ENCODE data around the gene TREML4.

Gene TREML4

GRCh38 chr6:41252401-41253169, 24.4 kb downstream of the TREML4 start:
- H3K4me1 Mint-ChIP-seq (ENCODE audit: low read depth): peaks cover 20% of the 10 kb centered on the region
- H3K9me3 Mint-ChIP-seq: peaks cover under 1% of the 10 kb centered on the region
- no peak overlapping the region for H3K27ac Mint-ChIP-seq
- no peaks in the 10 kb centered on the region for H3K27me3 Mint-ChIP-seq
- H3K36me3 Mint-ChIP-seq (ENCODE audit: low read depth): no peaks in the 10 kb centered on the region
- no peak overlapping the region for H3K4me3 Mint-ChIP-seq
- intact Hi-C loops (cut with micrococcal nuclease): no loop called here

GRCh38 chr6:41255110-41255509, 27.0 kb downstream of the TREML4 start:
- Mint-ChIP-seq H3K27me3 (no peaks in the 10 kb centered on the region), H3K27ac (no peak overlapping the region), H3K9me3 (peaks cover 20% of the 10 kb centered on the region), H3K4me3 (no peak overlapping the region), H3K36me3 (ENCODE audit: low read depth) (no peaks in the 10 kb centered on the region), H3K4me1 (ENCODE audit: low read depth) (peaks cover 19% of the 10 kb centered on the region)
- intact Hi-C loops (cut with micrococcal nuclease): no loop called here

- H3K4me1 Mint-ChIP-seq (ENCODE audit: low read depth): peaks cover 19% of the 10 kb centered on the region
- H3K36me3 Mint-ChIP-seq (ENCODE audit: low read depth): no peaks in the 10 kb centered on the region
- no peaks in the 10 kb centered on the region for H3K27me3 Mint-ChIP-seq
- H3K9me3 Mint-ChIP-seq: peaks cover 23% of the 10 kb centered on the region
- H3K4me3 Mint-ChIP-seq: no peak overlapping the region
- no peak overlapping the region for H3K27ac Mint-ChIP-seq
- intact Hi-C loops (cut with micrococcal nuclease): no loop called here
Measured at GRCh38 chr6:41255638-41256246, 27.6 kb downstream of the TREML4 start.

- no peak overlapping the region for H3K4me3 Mint-ChIP-seq
- peaks cover 30% of the 10 kb centered on the region for H3K9me3 Mint-ChIP-seq
- no peaks in the 10 kb centered on the region for H3K36me3 Mint-ChIP-seq (ENCODE audit: low read depth)
- H3K27me3 Mint-ChIP-seq: no peaks in the 10 kb centered on the region
- H3K4me1 Mint-ChIP-seq (ENCODE audit: low read depth): peaks cover 19% of the 10 kb centered on the region
- intact Hi-C loops (cut with micrococcal nuclease): no loop called here
- H3K27ac Mint-ChIP-seq: no peak overlapping the region
Measured at GRCh38 chr6:41256383-41256782, 28.2 kb downstream of the TREML4 start.

GRCh38 chr6:41257369-41258195, 29.4 kb downstream of the TREML4 start:
- Mint-ChIP-seq H3K36me3 (ENCODE audit: low read depth) (peaks cover 7% of the 10 kb centered on the region), H3K27ac (no peak overlapping the region), H3K4me3 (no peak overlapping the region), H3K27me3 (no peaks in the 10 kb centered on the region), H3K4me1 (ENCODE audit: low read depth) (peaks cover 17% of the 10 kb centered on the region), H3K9me3 (peaks cover 42% of the 10 kb centered on the region)
- intact Hi-C loops (cut with micrococcal nuclease): no loop called here

GRCh38 chr6:41258196-41258493, 30.0 kb downstream of the TREML4 start:
- Mint-ChIP-seq H3K9me3 (peaks cover 47% of the 10 kb centered on the region), H3K4me1 (ENCODE audit: low read depth) (peaks cover 11% of the 10 kb centered on the region), H3K36me3 (ENCODE audit: low read depth) (peaks cover 9% of the 10 kb centered on the region), H3K27ac (no peak overlapping the region), H3K4me3 (no peak overlapping the region), H3K27me3 (no peaks in the 10 kb centered on the region)
- intact Hi-C loops (cut with micrococcal nuclease): no loop called here

GRCh38 chr6:41262401-41262800, 34.3 kb downstream of the TREML4 start:
- H3K9me3 Mint-ChIP-seq: peaks cover 54% of the 10 kb centered on the region
- intact Hi-C loops (cut with micrococcal nuclease): no loop called here
- no peaks in the 10 kb centered on the region for H3K27me3 Mint-ChIP-seq
- H3K4me3 Mint-ChIP-seq: no peak overlapping the region
- peaks cover 5% of the 10 kb centered on the region for H3K4me1 Mint-ChIP-seq (ENCODE audit: low read depth)
- H3K36me3 Mint-ChIP-seq (ENCODE audit: low read depth): peaks cover 15% of the 10 kb centered on the region
- no peak overlapping the region for H3K27ac Mint-ChIP-seq

GRCh38 chr6:41263267-41263666, 35.1 kb downstream of the TREML4 start:
- no peak overlapping the region for H3K27ac Mint-ChIP-seq
- no peak overlapping the region for H3K4me3 Mint-ChIP-seq
- intact Hi-C loops (cut with micrococcal nuclease): no loop called here
- H3K4me1 Mint-ChIP-seq (ENCODE audit: low read depth): no peaks in the 10 kb centered on the region
- H3K27me3 Mint-ChIP-seq: no peaks in the 10 kb centered on the region
- H3K9me3 Mint-ChIP-seq: peaks cover 47% of the 10 kb centered on the region
- H3K36me3 Mint-ChIP-seq (ENCODE audit: low read depth): peaks cover 15% of the 10 kb centered on the region

GRCh38 chr6:41266541-41266940, 38.4 kb downstream of the TREML4 start:
- peaks cover 15% of the 10 kb centered on the region for H3K36me3 Mint-ChIP-seq (ENCODE audit: low read depth)
- intact Hi-C loops (cut with micrococcal nuclease): no loop called here
- peaks cover 23% of the 10 kb centered on the region for H3K9me3 Mint-ChIP-seq
- H3K27me3 Mint-ChIP-seq: no peaks in the 10 kb centered on the region
- no peak overlapping the region for H3K27ac Mint-ChIP-seq
- peaks cover 12% of the 10 kb centered on the region for H3K4me1 Mint-ChIP-seq (ENCODE audit: low read depth)
- no peak overlapping the region for H3K4me3 Mint-ChIP-seq

GRCh38 chr6:41268478-41268877, 40.3 kb downstream of the TREML4 start:
- Mint-ChIP-seq H3K27ac (no peak overlapping the region), H3K27me3 (no peaks in the 10 kb centered on the region), H3K9me3 (peaks cover 4% of the 10 kb centered on the region), H3K4me3 (no peak overlapping the region), H3K4me1 (ENCODE audit: low read depth) (peaks cover 30% of the 10 kb centered on the region), H3K36me3 (ENCODE audit: low read depth) (peaks cover 3% of the 10 kb centered on the region)
- intact Hi-C loops (cut with micrococcal nuclease): no loop called here

GRCh38 chr6:41269166-41269565, 41.0 kb downstream of the TREML4 start:
- no peaks in the 10 kb centered on the region for H3K9me3 Mint-ChIP-seq
- intact Hi-C loops (cut with micrococcal nuclease): no loop called here
- peaks cover 37% of the 10 kb centered on the region for H3K4me1 Mint-ChIP-seq (ENCODE audit: low read depth)
- no peak overlapping the region for H3K27ac Mint-ChIP-seq
- H3K36me3 Mint-ChIP-seq (ENCODE audit: low read depth): no peaks in the 10 kb centered on the region
- no peak overlapping the region for H3K4me3 Mint-ChIP-seq
- H3K27me3 Mint-ChIP-seq: no peaks in the 10 kb centered on the region

GRCh38 chr6:41269716-41270115, 41.6 kb downstream of the TREML4 start:
- Mint-ChIP-seq H3K36me3 (ENCODE audit: low read depth) (no peaks in the 10 kb centered on the region), H3K27ac (no peak overlapping the region), H3K9me3 (no peaks in the 10 kb centered on the region), H3K4me3 (no peak overlapping the region), H3K4me1 (ENCODE audit: low read depth) (peaks cover 41% of the 10 kb centered on the region), H3K27me3 (no peaks in the 10 kb centered on the region)
- intact Hi-C loops (cut with micrococcal nuclease): no loop called here

GRCh38 chr6:41271901-41272395, 43.8 kb downstream of the TREML4 start:
- intact Hi-C loops (cut with micrococcal nuclease): no loop called here
- no peak overlapping the region for H3K4me3 Mint-ChIP-seq
- no peaks in the 10 kb centered on the region for H3K36me3 Mint-ChIP-seq (ENCODE audit: low read depth)
- peaks cover 63% of the 10 kb centered on the region for H3K4me1 Mint-ChIP-seq (ENCODE audit: low read depth)
- H3K27me3 Mint-ChIP-seq: peaks cover 2% of the 10 kb centered on the region
- H3K27ac Mint-ChIP-seq: peak overlapping the region; percentile 42
- H3K9me3 Mint-ChIP-seq: no peaks in the 10 kb centered on the region

GRCh38 chr6:41272591-41273240, 44.6 kb downstream of the TREML4 start:
- H3K4me3 Mint-ChIP-seq: no peak overlapping the region
- H3K27me3 Mint-ChIP-seq: peaks cover 2% of the 10 kb centered on the region
- H3K36me3 Mint-ChIP-seq (ENCODE audit: low read depth): no peaks in the 10 kb centered on the region
- peaks cover 69% of the 10 kb centered on the region for H3K4me1 Mint-ChIP-seq (ENCODE audit: low read depth)
- peak overlapping the region; percentile 42 for H3K27ac Mint-ChIP-seq
- intact Hi-C loops (cut with micrococcal nuclease): no loop called here
- no peaks in the 10 kb centered on the region for H3K9me3 Mint-ChIP-seq

All from dendritic cell treated with granulocyte-macrophage colony-stimulating factor and Interleukin-4, amounts not matched to agents 40 ng/mL and 50 ng/mL, for 4 days (primary cell).